Endothelial cell of hepatic sinusoid (primary cell): ENCODE results near the gene CDC42EP4.
"Not testable (repeated sequence)": the region's sequence is repeated elsewhere in the genome, so short reads cannot be mapped to it uniquely, and the experiment has no call there.

Experiments used
- in situ Hi-C: cut with HindIII; loops from 2 replicates; pipeline ENCODE4 v1.10.0; 2017; ENCODE audit warnings: low sequenced_read_pairs

The CDC42EP4 gene

GRCh38 chr17:73283250-73283649 is 28.6 kb downstream of the CDC42EP4 start:
- in situ Hi-C loops, result no loop called here

- in situ Hi-C loops, result no loop called here
Measured at GRCh38 chr17:73282629-73283028, 29.2 kb downstream of the CDC42EP4 start.

GRCh38 chr17:73281928-73282327 is 29.9 kb downstream of the CDC42EP4 start:
- in situ Hi-C loops, result no loop called here

GRCh38 chr17:73280191-73280590 is 31.6 kb downstream of the CDC42EP4 start:
- in situ Hi-C loops, result no loop called here

GRCh38 chr17:73279704-73280103 is 32.1 kb downstream of the CDC42EP4 start:
- in situ Hi-C loops, result no loop called here

- in situ Hi-C loops, result no loop called here
Measured at GRCh38 chr17:73278465-73279453, 33.0 kb downstream of the CDC42EP4 start.

- in situ Hi-C loops, result no loop called here
Measured at GRCh38 chr17:73278049-73278464, 33.7 kb downstream of the CDC42EP4 start.

- in situ Hi-C loops, result no loop called here
Measured at GRCh38 chr17:73274490-73274889, 37.3 kb downstream of the CDC42EP4 start.

- in situ Hi-C loops, result no loop called here
Measured at GRCh38 chr17:73272906-73273218, 38.9 kb downstream of the CDC42EP4 start.

- in situ Hi-C loops, result no loop called here
Measured at GRCh38 chr17:73271072-73271471, 40.7 kb downstream of the CDC42EP4 start.

- in situ Hi-C loops, result no loop called here
Measured at GRCh38 chr17:73269791-73270190, 42.0 kb downstream of the CDC42EP4 start.

GRCh38 chr17:73269329-73269615 is 42.5 kb downstream of the CDC42EP4 start:
- in situ Hi-C loops, result no loop called here

GRCh38 chr17:73268582-73269328 is 43.0 kb downstream of the CDC42EP4 start:
- in situ Hi-C loops, result no loop called here

- in situ Hi-C loops, result no loop called here
Measured at GRCh38 chr17:73267648-73268537, 43.9 kb downstream of the CDC42EP4 start.

GRCh38 chr17:73266796-73267195 is 45.0 kb downstream of the CDC42EP4 start:
- in situ Hi-C loops, result no loop called here

GRCh38 chr17:73265646-73266640 is 45.9 kb downstream of the CDC42EP4 start:
- in situ Hi-C loops, result no loop called here

- in situ Hi-C loops, result not testable (repeated sequence)
Measured at GRCh38 chr17:73264448-73264847, 47.4 kb downstream of the CDC42EP4 start.

GRCh38 chr17:73262676-73263642 is 48.8 kb downstream of the CDC42EP4 start:
- in situ Hi-C loops, result no loop called here
